Measurements from ENCODE around the gene SLC34A3.
"Not testable (repeated sequence)": the region's sequence is repeated elsewhere in the genome, so short reads cannot be mapped to it uniquely, and the experiment has no call there.

The SLC34A3 gene

DNA sequence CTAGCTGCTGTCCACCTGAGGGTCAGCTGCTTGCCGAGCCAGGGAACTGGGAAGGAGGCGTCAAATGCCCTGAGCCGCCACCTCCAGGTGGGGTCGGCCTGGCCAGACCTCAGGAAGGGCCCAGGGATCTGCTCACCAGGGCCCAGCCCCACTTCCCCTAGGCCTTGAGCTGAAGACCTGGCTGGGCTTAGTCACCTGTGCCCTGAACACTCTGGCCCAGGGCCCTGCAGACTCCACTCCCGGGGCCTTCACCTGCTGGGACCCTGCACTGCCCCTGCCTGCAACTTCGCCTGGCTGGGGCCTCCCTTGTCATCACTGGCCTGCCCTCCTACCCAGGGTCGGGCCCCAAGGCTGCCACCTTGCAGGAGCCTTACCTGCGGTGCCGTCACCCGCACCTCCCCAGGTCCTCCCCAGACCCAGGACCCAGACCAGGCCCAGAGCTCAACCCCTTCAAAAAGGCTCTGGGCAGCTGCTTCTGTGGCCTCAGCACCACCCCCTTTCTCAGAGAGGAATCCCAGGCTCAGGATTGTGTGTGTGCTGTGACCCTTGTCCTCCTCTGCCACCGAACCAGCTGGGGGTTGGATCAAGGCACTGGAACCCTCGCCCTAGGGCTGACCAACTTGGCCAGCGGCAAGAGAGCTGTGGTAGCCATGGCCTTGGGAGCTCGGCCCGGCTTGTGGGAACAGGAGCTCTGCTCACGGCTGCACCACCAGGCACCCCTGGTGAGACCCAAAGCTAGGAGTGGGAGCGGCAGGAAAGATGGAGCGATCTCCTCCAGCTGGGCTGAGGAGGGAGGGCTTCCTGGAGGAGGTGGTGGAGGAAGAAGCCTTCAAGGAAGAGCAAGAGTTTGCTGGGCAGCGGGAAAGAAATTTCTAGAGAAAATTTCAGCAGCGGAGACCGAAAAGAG, 23.3 kb downstream of the SLC34A3 start:
- DNase-seq (ENCODE audit: extremely low spot score, insufficient read length, low read depth): no peak
- no peak for FAIRE-seq

- FAIRE-seq: peak; percentile 91
- peak; percentile 100 for DNase-seq (ENCODE audit: extremely low spot score, insufficient read length, low read depth)
Observed at GRCh38 chr9:137254624-137255447, 24.1 kb downstream of the SLC34A3 start, which contains the start of gene NELFB. NELFB (plus strand) TSS chr9:137255327.

DNA sequence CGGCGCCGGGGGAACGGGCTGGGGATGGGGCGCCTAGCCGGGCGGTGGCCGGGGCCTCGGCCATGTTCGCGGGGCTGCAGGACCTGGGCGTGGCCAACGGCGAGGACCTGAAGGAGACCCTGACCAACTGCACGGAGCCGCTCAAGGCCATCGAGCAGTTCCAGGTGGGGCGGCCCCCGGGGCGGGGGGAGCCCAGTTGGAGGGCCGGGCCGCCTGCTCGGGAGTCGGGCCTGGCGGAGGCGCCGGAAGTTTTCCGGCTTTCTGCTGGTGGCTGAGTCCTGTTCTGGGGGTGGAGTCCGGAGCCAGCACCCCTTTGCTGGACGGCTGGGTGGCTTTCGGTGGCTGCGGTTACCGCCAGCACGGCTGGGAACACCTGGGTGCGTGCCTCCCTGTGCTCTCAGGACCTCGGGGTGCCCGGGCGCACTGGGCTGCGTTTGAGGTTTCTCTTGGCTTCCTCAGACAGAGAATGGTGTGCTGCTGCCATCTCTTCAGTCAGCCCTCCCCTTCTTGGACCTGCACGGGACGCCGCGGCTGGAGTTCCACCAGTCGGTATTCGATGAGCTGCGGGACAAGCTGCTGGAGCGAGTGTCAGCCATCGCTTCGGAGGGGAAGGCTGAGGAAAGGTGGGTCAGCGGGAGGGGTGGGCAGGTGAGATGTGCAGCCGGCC, 24.9 kb downstream of the SLC34A3 start:
- FAIRE-seq: peak; percentile 70
- DNase-seq (ENCODE audit: extremely low spot score, insufficient read length, low read depth): no peak

DNA sequence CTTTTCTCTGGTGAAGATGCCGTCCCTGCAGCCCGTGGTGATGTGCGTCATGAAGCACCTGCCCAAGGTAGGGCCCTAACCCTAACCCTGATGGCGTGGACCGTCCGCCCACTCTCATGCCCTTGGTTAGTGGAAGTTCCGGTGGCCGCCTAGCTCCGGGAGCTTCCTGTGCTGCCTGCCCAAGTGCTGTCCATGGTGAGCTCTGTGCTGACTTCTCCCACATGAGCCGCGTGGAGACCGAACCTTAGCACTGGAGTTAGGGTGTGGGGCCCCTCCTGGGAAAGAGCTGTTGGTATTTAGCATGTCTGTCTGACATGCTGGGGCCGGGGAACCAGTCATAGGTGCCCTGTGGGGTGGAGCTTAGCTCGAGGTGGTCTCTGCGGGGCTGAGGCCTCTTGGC, 25.7 kb downstream of the SLC34A3 start:
- FAIRE-seq (no peak), DNase-seq (ENCODE audit: extremely low spot score, insufficient read length, low read depth) (no peak)

GRCh38 chr9:137256856-137257255, 26.2 kb downstream of the SLC34A3 start:
- no peak for DNase-seq (ENCODE audit: extremely low spot score, insufficient read length, low read depth)
- FAIRE-seq: no peak

GRCh38 chr9:137262173-137262908, 31.6 kb downstream of the SLC34A3 start:
- DNase-seq (ENCODE audit: extremely low spot score, insufficient read length, low read depth); FAIRE-seq: not testable (repeated sequence)

DNA sequence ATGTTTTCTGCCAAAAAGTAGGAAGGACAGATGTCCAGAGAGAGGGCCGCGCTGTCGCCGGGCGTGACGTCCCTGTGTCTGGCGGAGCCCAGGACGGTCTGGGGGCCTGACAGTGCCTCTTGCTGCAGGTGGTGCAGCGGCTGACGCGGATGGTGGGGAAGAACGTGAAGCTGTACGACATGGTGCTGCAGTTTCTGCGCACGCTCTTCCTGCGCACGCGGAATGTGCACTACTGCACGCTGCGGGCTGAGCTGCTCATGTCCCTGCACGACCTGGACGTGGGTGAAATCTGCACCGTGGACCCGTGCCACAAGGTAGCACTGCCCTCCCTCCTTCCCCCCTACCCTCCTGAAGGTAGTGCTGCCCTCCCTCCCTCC, 32.2 kb downstream of the SLC34A3 start:
- FAIRE-seq (no peak), DNase-seq (ENCODE audit: extremely low spot score, insufficient read length, low read depth) (no peak)

DNA sequence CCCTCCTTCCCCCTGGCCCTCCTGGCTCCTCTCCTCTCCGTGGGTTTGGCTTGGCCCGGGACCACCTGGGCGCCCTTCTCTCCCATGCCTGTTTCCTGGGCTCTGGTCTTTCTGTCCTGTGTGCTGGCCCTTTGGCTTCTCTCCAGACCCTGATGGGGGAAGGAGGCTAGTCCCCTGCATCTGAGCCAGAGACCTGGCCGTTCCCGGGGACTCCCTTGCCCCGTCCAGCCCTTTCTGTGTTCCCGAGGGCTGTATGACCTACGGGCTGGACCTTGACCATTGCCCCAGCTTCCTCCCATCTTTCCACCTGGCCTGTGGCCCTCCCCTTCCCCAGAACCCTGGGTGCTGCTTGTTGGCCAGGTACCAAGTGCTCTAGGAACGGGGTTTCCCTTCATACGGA, 32.8 kb downstream of the SLC34A3 start:
- FAIRE-seq (no peak), DNase-seq (ENCODE audit: extremely low spot score, insufficient read length, low read depth) (no peak)

- DNase-seq (ENCODE audit: extremely low spot score, insufficient read length, low read depth) (no peak), FAIRE-seq (no peak)
Observed at GRCh38 chr9:137264067-137264466, 33.4 kb downstream of the SLC34A3 start.

DNA sequence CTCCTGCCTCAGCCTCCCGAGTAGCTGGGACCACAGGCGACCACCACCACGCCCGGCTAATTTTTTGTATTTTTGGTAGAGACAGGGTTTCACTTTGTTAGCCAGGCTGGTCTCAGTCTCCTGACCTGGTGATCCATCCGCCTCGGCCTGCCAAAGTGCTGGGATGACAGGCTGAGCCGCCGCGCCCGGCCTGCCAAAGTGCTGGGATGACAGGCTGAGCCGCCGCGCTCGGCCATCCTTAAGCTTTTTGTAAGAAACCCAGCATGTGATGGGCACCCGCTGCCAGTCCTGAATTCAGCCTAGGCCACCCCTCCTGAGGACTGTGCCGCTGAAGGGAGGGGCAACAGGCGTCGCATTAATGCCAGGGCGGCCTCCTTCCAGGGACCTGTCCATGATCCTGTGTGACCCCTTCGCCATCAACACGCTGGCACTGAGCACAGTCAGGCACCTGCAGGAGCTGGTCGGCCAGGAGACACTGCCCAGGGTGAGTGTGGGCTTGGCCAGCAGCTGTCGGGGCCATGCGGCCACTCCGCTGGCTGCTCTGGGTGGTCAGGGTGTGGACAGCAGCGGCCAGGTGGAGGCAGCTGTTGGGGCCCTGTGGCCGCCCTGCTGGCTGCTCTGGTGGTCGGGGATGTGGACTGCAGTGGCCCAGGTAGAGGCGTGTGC, 34.9 kb downstream of the SLC34A3 start:
- no peak for FAIRE-seq
- DNase-seq (ENCODE audit: extremely low spot score, insufficient read length, low read depth): no peak

DNA sequence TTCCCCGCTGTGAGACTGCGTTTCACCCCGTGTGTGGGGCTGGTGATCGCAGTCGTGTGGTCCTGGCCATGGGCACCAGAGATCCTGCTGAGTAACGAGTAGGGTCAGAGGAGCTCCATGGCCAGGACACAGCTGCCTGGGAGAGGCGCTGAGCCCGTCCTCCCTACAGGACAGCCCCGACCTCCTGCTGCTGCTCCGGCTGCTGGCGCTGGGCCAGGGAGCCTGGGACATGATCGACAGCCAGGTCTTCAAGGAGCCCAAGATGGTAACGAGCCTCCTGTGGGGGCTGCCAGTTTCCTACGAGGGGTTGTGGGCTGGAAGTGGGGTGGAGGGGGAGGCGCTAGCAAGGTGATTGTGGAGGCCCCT, 35.4 kb downstream of the SLC34A3 start:
- FAIRE-seq (no peak), DNase-seq (ENCODE audit: extremely low spot score, insufficient read length, low read depth) (no peak)

DNA sequence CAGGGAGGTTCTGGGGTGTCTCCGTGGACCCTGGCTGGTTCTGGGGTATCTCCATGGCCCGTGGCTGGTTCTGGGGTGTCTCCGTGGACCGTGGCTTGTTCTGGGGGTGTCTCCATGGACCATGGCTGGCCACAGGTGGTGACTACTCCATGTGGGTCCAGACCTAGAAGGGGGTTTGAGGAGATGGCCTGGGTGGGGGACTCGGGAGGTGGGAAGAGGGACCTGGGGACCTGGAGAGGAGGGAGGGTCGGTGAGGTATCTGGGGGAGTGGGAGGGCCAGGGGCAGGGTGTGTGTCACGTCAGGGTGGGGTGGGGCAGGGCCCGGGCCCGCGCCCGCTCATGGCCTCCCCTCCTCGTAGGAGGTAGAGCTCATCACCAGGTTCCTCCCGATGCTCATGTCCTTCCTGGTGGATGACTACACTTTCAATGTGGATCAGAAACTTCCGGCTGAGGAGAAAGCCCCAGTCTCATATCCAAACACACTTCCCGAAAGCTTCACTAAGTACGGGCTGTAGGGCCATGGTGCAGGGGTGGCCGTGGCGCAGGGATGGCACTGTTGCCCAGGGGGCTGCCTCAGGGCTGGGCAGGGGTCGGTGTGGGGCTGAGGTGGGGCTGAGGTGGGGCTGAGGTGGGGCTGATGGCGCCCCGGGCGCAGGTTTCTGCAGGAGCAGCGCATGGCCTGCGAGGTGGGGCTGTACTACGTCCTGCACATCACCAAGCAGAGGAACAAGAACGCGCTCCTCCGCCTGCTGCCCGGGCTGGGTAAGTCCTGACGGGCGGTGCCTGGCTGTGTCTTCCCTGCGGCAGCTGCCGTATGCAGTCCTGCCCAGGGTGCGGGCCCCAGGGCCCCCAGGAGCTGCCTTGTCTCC, 36.1 kb downstream of the SLC34A3 start:
- FAIRE-seq: no peak
- no peak for DNase-seq (ENCODE audit: extremely low spot score, insufficient read length, low read depth)

GRCh38 chr9:137267933-137268355, 37.2 kb downstream of the SLC34A3 start:
- FAIRE-seq: peak; percentile 80
- DNase-seq (ENCODE audit: extremely low spot score, insufficient read length, low read depth): no peak

DNA sequence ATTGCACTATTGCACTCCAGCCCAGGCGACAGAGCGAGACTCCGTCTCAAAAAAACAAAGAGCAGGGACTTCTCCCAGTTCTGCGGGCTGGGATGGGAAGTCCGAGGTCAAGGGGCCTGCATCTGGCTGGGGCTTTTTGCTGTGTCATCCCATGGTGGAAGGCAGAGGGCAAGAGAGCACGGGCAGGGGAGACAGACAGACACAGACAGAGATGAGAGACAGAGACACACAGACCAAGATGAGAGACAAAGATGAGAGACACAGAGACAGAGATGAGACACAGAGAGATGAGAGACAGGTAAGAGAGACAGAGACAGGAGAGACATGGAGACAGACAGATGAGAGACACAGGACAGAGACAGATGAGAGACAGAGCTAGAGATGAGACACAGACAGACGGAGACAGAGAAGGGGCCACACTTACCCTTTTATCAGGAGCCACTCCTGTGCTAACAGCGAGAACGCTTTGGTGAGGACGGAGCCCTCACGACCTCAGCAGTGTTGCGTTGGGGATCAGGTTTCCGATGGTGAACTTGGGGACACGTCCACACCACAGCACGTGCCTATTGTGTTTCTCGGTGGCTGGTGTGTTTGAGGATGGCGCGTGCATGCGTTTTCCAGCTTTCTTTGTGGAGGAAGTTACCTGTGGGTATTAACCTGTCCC, 38.0 kb downstream of the SLC34A3 start:
- DNase-seq (ENCODE audit: extremely low spot score, insufficient read length, low read depth) (no peak), FAIRE-seq (no peak)

DNA sequence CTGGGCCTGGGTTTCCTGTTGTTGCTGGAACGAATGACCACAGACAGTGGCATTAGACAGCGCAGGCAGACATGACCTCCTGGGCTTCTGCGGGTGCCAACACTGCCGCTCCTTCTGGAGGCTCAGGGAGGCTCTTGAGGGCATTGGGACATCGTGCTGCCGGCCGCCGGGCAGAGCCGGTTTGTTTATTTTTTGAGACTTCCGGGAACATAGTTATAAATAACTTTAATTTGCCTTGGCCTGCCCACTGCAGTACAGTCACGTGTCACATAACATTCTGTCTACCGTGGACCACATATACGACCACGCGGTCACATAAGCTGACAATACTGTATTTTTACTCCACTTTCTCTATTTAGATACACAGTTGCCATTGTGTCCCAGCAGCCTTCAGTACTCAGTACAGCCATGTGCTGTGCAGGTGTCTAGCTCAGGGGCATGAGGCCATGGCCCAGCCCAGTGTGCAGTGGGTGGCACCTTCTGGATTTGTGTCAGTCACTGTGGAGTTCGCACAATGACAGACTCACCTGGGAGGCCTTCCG, 38.6 kb downstream of the SLC34A3 start:
- DNase-seq (ENCODE audit: extremely low spot score, insufficient read length, low read depth) (no peak), FAIRE-seq (peak; percentile 84)

DNA sequence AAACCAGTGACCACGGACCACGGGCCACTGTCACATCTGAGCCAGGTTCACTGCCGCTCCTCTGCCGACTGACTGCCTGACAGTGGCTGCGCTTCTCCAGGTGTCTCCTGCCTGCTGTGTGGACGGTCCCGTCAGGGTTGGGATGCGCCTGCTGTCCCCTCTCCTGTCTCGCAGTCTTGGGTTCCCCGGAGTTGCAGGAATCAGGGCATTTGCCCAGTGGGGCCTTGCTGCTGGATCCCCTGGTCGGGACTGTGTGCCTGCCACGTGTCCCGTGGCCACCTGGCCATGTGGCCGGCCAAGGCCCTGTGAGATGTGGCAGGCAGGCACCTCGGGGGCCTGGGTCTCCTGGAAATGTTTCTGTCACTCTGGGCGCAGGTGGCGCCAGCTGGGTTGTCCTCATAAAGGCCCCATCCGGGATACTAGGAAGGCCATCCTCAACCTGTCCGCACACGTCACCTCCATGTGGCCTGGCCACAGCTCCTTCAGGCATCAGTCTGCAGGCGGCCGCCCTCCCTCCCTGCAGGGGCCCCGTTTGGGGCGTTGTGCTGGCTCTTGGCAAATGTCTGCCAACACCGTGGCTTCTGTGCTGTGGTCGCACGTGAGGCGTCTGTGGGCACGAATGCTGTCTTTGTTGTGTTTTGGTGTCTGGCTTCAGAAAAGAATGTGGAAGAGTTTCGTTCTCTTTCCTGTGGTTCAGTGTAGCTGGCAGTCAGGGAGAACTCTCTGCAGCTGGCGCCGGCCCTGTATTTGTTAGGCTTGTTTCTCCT, 40.4 kb downstream of the SLC34A3 start:
- no peak for FAIRE-seq
- DNase-seq (ENCODE audit: extremely low spot score, insufficient read length, low read depth): no peak

DNA sequence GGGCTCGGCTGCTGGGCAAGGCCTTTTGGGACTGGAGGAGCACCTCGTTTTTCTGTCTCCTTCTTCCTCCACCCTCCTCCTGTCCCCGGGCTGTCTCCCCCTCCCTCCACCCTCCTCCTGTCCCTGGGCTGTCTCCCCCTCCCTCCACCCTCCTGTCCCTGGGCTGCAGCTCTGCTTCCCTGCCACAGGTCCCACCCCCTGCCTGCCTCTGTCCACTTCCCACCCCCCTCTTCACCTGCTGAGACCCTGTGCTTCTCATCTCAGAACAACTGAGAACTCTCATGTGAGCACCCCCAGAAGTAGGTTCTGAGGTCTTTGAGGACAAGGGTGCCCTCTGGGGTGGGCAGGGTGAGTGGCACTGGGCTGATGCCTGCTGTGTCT, 41.0 kb downstream of the SLC34A3 start:
- DNase-seq (ENCODE audit: extremely low spot score, insufficient read length, low read depth) (no peak), FAIRE-seq (no peak)
